GM21723 (cell line): ENCODE measurements around the gene BCAN.

Experiments
- ATAC-seq: cut with Tn5 transposase; IDR thresholded peaks from one replicate; pipeline ENCODE4 v1.9.1; 2021; ENCODE audit warnings: mild to moderate bottlenecking, moderate library complexity; ENCODE audit not compliant: unreplicated experiment

The BCAN gene

GRCh38 chr1:156659988-156660751 is 18.3 kb downstream of the BCAN start:
- peak; percentile 55 for ATAC-seq

GRCh38 chr1:156660752-156661112 is 18.8 kb downstream of the BCAN start:
- peak; percentile 12 for ATAC-seq

- ATAC-seq, result no peak
These were observed 20.3 kb downstream of the BCAN start for GRCh38 chr1:156662005-156662799.

GRCh38 chr1:156662800-156663055 is 20.8 kb downstream of the BCAN start:
- no peak for ATAC-seq

- no peak for ATAC-seq
These were observed 21.3 kb downstream of the BCAN start for GRCh38 chr1:156663178-156663577.

- ATAC-seq, result no peak
These were observed 22.3 kb downstream of the BCAN start for GRCh38 chr1:156664046-156664766.

GRCh38 chr1:156664767-156665411 is 23.0 kb downstream of the BCAN start:
- ATAC-seq, result no peak

- no peak for ATAC-seq
These were observed 23.6 kb downstream of the BCAN start for GRCh38 chr1:156665539-156665938.

- no peak for ATAC-seq
These were observed 25.1 kb downstream of the BCAN start for GRCh38 chr1:156666862-156667609.

GRCh38 chr1:156667610-156667967 is 25.7 kb downstream of the BCAN start:
- no peak for ATAC-seq

GRCh38 chr1:156667968-156668709 is 26.2 kb downstream of the BCAN start:
- ATAC-seq, result no peak

GRCh38 chr1:156668801-156669637 is 27.1 kb downstream of the BCAN start:
- no peak for ATAC-seq

GRCh38 chr1:156669794-156670193 is 27.9 kb downstream of the BCAN start:
- ATAC-seq, result no peak

- no peak for ATAC-seq
These were observed 28.4 kb downstream of the BCAN start for GRCh38 chr1:156670359-156670758.

- no peak for ATAC-seq
These were observed 28.9 kb downstream of the BCAN start for GRCh38 chr1:156670791-156671190.

GRCh38 chr1:156671804-156672203 is 29.9 kb downstream of the BCAN start:
- ATAC-seq, result no peak

- ATAC-seq, result no peak
These were observed 31.6 kb downstream of the BCAN start for GRCh38 chr1:156673387-156674121.
